IgD-negative memory B cell (primary cell): ENCODE results near the gene USP37. TPM values are rescaled to one million over a fixed set of nuclear protein-coding genes. Genes with fewer than 3 reads are reported as not detected.
"Not testable (repeated sequence)": the region's sequence is repeated elsewhere in the genome, so short reads cannot be mapped to it uniquely, and the experiment has no call there.

Experiments used
- H3K27ac Mint-ChIP-seq, 3 donors: one replicate each; pipeline ENCODE4 v1.8.0; 2020 to 2022; ENCODE audit warnings: mild to moderate bottlenecking in 3 of 3, mixed read lengths in 3 of 3, moderate library complexity in 1 of 3
- H3K27me3 Mint-ChIP-seq: one replicate; pipeline ENCODE4 v1.8.0; 2021; ENCODE audit warnings: mixed read lengths
- H3K36me3 Mint-ChIP-seq: one replicate; pipeline ENCODE4 v1.8.0; 2020; ENCODE audit warnings: mild to moderate bottlenecking, mixed read lengths
- H3K4me1 Mint-ChIP-seq, 3 donors: one replicate each; pipeline ENCODE4 v1.8.0; 2020 to 2022; ENCODE audit warnings: mixed read lengths in 3 of 3, mild to moderate bottlenecking in 1 of 3
- H3K4me3 Mint-ChIP-seq, 4 donors: one replicate each; pipeline ENCODE4 v1.8.0; 2020 to 2022; ENCODE audit warnings: mild to moderate bottlenecking in 4 of 4, mixed read lengths in 4 of 4, moderate library complexity in 3 of 4
- H3K9me3 Mint-ChIP-seq, 3 donors: one replicate each; pipeline ENCODE4 v1.8.0; 2020 to 2021; ENCODE audit warnings: mixed read lengths in 3 of 3, mild to moderate bottlenecking in 1 of 3
- polyA plus RNA-seq: library from polyadenylated mRNA; unstranded; fragments of 300-500 nt; fragmentation: Illumina TruSeq; gene quantifications from one replicate; pipeline ENCODE4 v1.2.3, GENCODE V29; 2021

Gene USP37
- polyA plus RNA-seq, 1 donor from 2014 or later: 9.8 TPM

GRCh38 chr2:218528409-218528808, 39.7 kb downstream of the USP37 start:
- H3K4me3 Mint-ChIP-seq, H3K27me3 Mint-ChIP-seq, H3K9me3 Mint-ChIP-seq, H3K27ac Mint-ChIP-seq, H3K4me1 Mint-ChIP-seq: not testable (repeated sequence)
- peaks cover 30% of the 10 kb centered on the region for H3K36me3 Mint-ChIP-seq

GRCh38 chr2:218523651-218524050, 44.5 kb downstream of the USP37 start:
- H3K36me3 Mint-ChIP-seq: peaks cover 25% of the 10 kb centered on the region
- H3K9me3 Mint-ChIP-seq: peaks cover 0 to 4% (median 3%) of the 10 kb centered on the region in 3 donors
- H3K27me3 Mint-ChIP-seq: no peaks in the 10 kb centered on the region
- no peak overlapping the region for H3K27ac Mint-ChIP-seq
- H3K4me3 Mint-ChIP-seq: no peak overlapping the region
- no peaks in the 10 kb centered on the region for H3K4me1 Mint-ChIP-seq

GRCh38 chr2:218518876-218519275, 49.3 kb downstream of the USP37 start:
- H3K9me3 Mint-ChIP-seq: peaks cover 0 to 4% (median 0%) of the 10 kb centered on the region in 3 donors
- H3K27me3 Mint-ChIP-seq: no peaks in the 10 kb centered on the region
- H3K4me3 Mint-ChIP-seq: no peak overlapping the region
- H3K4me1 Mint-ChIP-seq: peaks cover 0 to 9% (median 0%) of the 10 kb centered on the region in 3 donors
- peak overlapping the region in 1 of 3 donors; percentile 83 for H3K27ac Mint-ChIP-seq
- peaks cover 22% of the 10 kb centered on the region for H3K36me3 Mint-ChIP-seq

GRCh38 chr2:218517434-218518206, 50.5 kb downstream of the USP37 start:
- peaks cover 0 to 9% (median 0%) of the 10 kb centered on the region in 3 donors for H3K4me1 Mint-ChIP-seq
- H3K4me3 Mint-ChIP-seq: no peak overlapping the region
- no peaks in the 10 kb centered on the region for H3K27me3 Mint-ChIP-seq
- H3K27ac Mint-ChIP-seq: no peak overlapping the region
- H3K9me3 Mint-ChIP-seq: no peaks in the 10 kb centered on the region
- peaks cover 19% of the 10 kb centered on the region for H3K36me3 Mint-ChIP-seq

- Mint-ChIP-seq H3K36me3 (peaks cover 17% of the 10 kb centered on the region), H3K27ac (no peak overlapping the region), H3K9me3 (no peaks in the 10 kb centered on the region), H3K27me3 (no peaks in the 10 kb centered on the region), H3K4me3 (no peak overlapping the region), H3K4me1 (peaks cover 0 to 9% (median 0%) of the 10 kb centered on the region in 3 donors)
Observed at GRCh38 chr2:218516614-218517013, 51.5 kb downstream of the USP37 start.

- no peak overlapping the region for H3K27ac Mint-ChIP-seq
- peaks cover 0 to 11% (median 0%) of the 10 kb centered on the region in 3 donors for H3K4me1 Mint-ChIP-seq
- H3K4me3 Mint-ChIP-seq: no peak overlapping the region
- no peaks in the 10 kb centered on the region for H3K9me3 Mint-ChIP-seq
- peaks cover 17% of the 10 kb centered on the region for H3K36me3 Mint-ChIP-seq
- no peaks in the 10 kb centered on the region for H3K27me3 Mint-ChIP-seq
Observed at GRCh38 chr2:218513676-218514075, 54.5 kb downstream of the USP37 start.

- no peak overlapping the region for H3K4me3 Mint-ChIP-seq
- H3K4me1 Mint-ChIP-seq: peaks cover 0 to 2% (median 0%) of the 10 kb centered on the region in 3 donors
- no peak overlapping the region for H3K27ac Mint-ChIP-seq
- H3K9me3 Mint-ChIP-seq: no peaks in the 10 kb centered on the region
- H3K27me3 Mint-ChIP-seq: no peaks in the 10 kb centered on the region
- H3K36me3 Mint-ChIP-seq: peaks cover 7% of the 10 kb centered on the region
Observed at GRCh38 chr2:218508299-218508698, 59.9 kb downstream of the USP37 start.

- Mint-ChIP-seq H3K36me3 (peaks cover 4% of the 10 kb centered on the region), H3K27ac (no peak overlapping the region)
Observed at GRCh38 chr2:218505754-218506371, 62.3 kb downstream of the USP37 start.

GRCh38 chr2:218501665-218502064, 66.5 kb downstream of the USP37 start:
- Mint-ChIP-seq H3K27me3 (no peaks in the 10 kb centered on the region), H3K27ac (peak overlapping the region in 2 of 3 donors; percentile 3 to 14), H3K36me3 (peaks cover 5% of the 10 kb centered on the region), H3K4me3 (no peak overlapping the region), H3K9me3 (no peaks in the 10 kb centered on the region), H3K4me1 (peaks cover 0 to 5% (median 0%) of the 10 kb centered on the region in 3 donors)

More at GRCh38 chr2:218505754-218506371, 62.3 kb downstream of the USP37 start:
- H3K9me3 Mint-ChIP-seq: no peaks in the 10 kb centered on the region
- H3K4me1 Mint-ChIP-seq: peaks cover 0 to 5% (median 2%) of the 10 kb centered on the region in 3 donors
- H3K27me3 Mint-ChIP-seq: no peaks in the 10 kb centered on the region
- no peak overlapping the region for H3K4me3 Mint-ChIP-seq

GRCh38 chr2:218500501-218501060, 67.6 kb downstream of the USP37 start:
- Mint-ChIP-seq H3K36me3 (peaks cover 5% of the 10 kb centered on the region), H3K27me3 (no peaks in the 10 kb centered on the region), H3K27ac (peak overlapping the region in 2 of 3 donors; percentile 27 to 76), H3K9me3 (no peaks in the 10 kb centered on the region), H3K4me1 (peaks cover 0 to 5% (median 0%) of the 10 kb centered on the region in 3 donors), H3K4me3 (no peak overlapping the region)

GRCh38 chr2:218485986-218486667, 82.0 kb downstream of the USP37 start:
- Mint-ChIP-seq H3K9me3 (no peaks in the 10 kb centered on the region), H3K36me3 (peaks cover 7% of the 10 kb centered on the region), H3K27me3 (no peaks in the 10 kb centered on the region), H3K4me1 (peaks cover 10 to 27% (median 17%) of the 10 kb centered on the region in 3 donors), H3K27ac (no peak overlapping the region), H3K4me3 (no peak overlapping the region)

- no peaks in the 10 kb centered on the region for H3K9me3 Mint-ChIP-seq
- H3K27me3 Mint-ChIP-seq: no peaks in the 10 kb centered on the region
- peaks cover 10 to 36% (median 20%) of the 10 kb centered on the region in 3 donors for H3K4me1 Mint-ChIP-seq
- H3K36me3 Mint-ChIP-seq: peaks cover 6% of the 10 kb centered on the region
- H3K27ac Mint-ChIP-seq: peak overlapping the region in 1 of 3 donors; percentile 1
- H3K4me3 Mint-ChIP-seq: peak overlapping the region in 1 of 4 donors; percentile 43
Observed at GRCh38 chr2:218482651-218483050, 85.5 kb downstream of the USP37 start.

GRCh38 chr2:218479595-218479994, 88.6 kb downstream of the USP37 start:
- H3K4me3 Mint-ChIP-seq: no peak overlapping the region

GRCh38 chr2:218478544-218478943, 89.6 kb downstream of the USP37 start:
- H3K27me3 Mint-ChIP-seq: no peaks in the 10 kb centered on the region
- peaks cover 8% of the 10 kb centered on the region for H3K36me3 Mint-ChIP-seq
- H3K9me3 Mint-ChIP-seq: no peaks in the 10 kb centered on the region
- H3K4me3 Mint-ChIP-seq: no peak overlapping the region
- peaks cover 11 to 26% (median 20%) of the 10 kb centered on the region in 3 donors for H3K4me1 Mint-ChIP-seq
- H3K27ac Mint-ChIP-seq: no peak overlapping the region

More at GRCh38 chr2:218479595-218479994, 88.6 kb downstream of the USP37 start:
- H3K9me3 Mint-ChIP-seq: no peaks in the 10 kb centered on the region
- H3K27me3 Mint-ChIP-seq: no peaks in the 10 kb centered on the region
- no peak overlapping the region for H3K27ac Mint-ChIP-seq
- H3K4me1 Mint-ChIP-seq: peaks cover 12 to 28% (median 22%) of the 10 kb centered on the region in 3 donors
- H3K36me3 Mint-ChIP-seq: peaks cover 8% of the 10 kb centered on the region

- Mint-ChIP-seq H3K4me1 (peaks cover 4 to 17% (median 7%) of the 10 kb centered on the region in 3 donors), H3K9me3 (no peaks in the 10 kb centered on the region), H3K27me3 (no peaks in the 10 kb centered on the region), H3K36me3 (peaks cover 7% of the 10 kb centered on the region), H3K27ac (peak overlapping the region in 1 of 3 donors; percentile 31), H3K4me3 (no peak overlapping the region)
Observed at GRCh38 chr2:218477247-218477646, 90.9 kb downstream of the USP37 start.
